Activated T-cell treated with anti-CD3 and anti-CD28 coated beads, Interleukin-2, amount 50 U/mL, for 72 hours (primary cell): Measurements from ENCODE around the gene LRP1B. TPM values are rescaled to one million over a fixed set of nuclear protein-coding genes. Genes with fewer than 3 reads are reported as not detected.

Experiments used
- ATAC-seq, 2 donors: fragments of 150-1000 bp; cut with Tn5 transposase; replicated peaks in 1 of 2; 2 replicates each; pipeline ENCODE4 v1.10.0; 2021; ENCODE audit warnings: moderate library complexity in 2 of 2, mild to moderate bottlenecking in 1 of 2
- DNase-seq, 2 donors: peaks; one replicate each; pipeline ENCODE4 v3.0.0; 2021 to 2022; ENCODE audit warnings: mixed read lengths in 1 of 2
- H3K27ac Mint-ChIP-seq: one replicate; pipeline ENCODE4 v1.8.0; 2022; ENCODE audit warnings: mild to moderate bottlenecking, moderate library complexity, mixed read lengths
- H3K27me3 Mint-ChIP-seq: one replicate; pipeline ENCODE4 v1.8.0; 2022; ENCODE audit warnings: low read depth, mixed read lengths
- H3K36me3 Mint-ChIP-seq, 2 donors: one replicate each; pipeline ENCODE4 v1.8.0; 2022; ENCODE audit warnings: mixed read lengths in 2 of 2, mild to moderate bottlenecking in 1 of 2; ENCODE audit not compliant: insufficient read depth in 2 of 2
- H3K4me1 Mint-ChIP-seq: one replicate; pipeline ENCODE4 v1.8.0; 2022; ENCODE audit warnings: low read depth, mixed read lengths
- H3K4me3 Mint-ChIP-seq, 2 donors: one replicate each; pipeline ENCODE4 v1.8.0; 2022; ENCODE audit warnings: mild to moderate bottlenecking in 2 of 2, mixed read lengths in 2 of 2, moderate library complexity in 2 of 2
- H3K9me3 Mint-ChIP-seq, 2 donors: one replicate each; pipeline ENCODE4 v1.8.0; 2022; ENCODE audit warnings: mixed read lengths in 2 of 2
- total RNA-seq, 2 donors: library from RNA; stranded (reverse); gene quantifications; one replicate each; pipeline ENCODE4 v1.2.3, GENCODE V29; 2022

Gene LRP1B
- total RNA-seq, 2 donors from 2014 or later = not detected

- Mint-ChIP-seq H3K4me3 (no peak overlapping the region), H3K27me3 (no peaks in the 10 kb centered on the region), H3K36me3 (peaks cover 2 to 4% of the 10 kb centered on the region in 2 donors), H3K9me3 (peaks cover 15 to 24% of the 10 kb centered on the region in 2 donors), H3K27ac (no peak overlapping the region), H3K4me1 (no peaks in the 10 kb centered on the region)
- ATAC-seq = no peak
- DNase-seq = no peak
These were observed 1503.7 kb downstream of the LRP1B start for GRCh38 chr2:140627136-140627535.

DNA sequence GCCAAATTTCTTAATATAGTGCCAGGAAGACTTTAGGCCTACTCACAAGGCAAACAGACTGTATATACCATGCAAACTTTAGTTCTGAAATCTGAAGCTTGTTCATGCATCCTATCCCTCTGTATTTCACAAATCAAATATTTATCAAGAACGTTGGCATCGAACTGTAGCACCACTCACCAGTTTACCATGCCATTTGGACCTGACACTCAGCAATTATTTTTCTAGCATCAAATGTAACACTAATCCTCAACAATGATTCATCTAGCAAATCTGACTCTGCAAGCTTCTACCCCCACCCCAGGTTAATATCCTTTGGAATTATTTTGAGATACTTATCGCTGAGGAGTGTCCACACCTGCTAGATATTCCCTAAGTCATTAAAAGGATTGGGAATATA, 1506.6 kb downstream of the LRP1B start:
- H3K36me3 Mint-ChIP-seq = peaks cover 2% of the 10 kb centered on the region in 2 donors
- H3K9me3 Mint-ChIP-seq = peaks cover 13 to 17% of the 10 kb centered on the region in 2 donors
- no peak overlapping the region for H3K27ac Mint-ChIP-seq
- H3K4me3 Mint-ChIP-seq = no peak overlapping the region
- no peaks in the 10 kb centered on the region for H3K27me3 Mint-ChIP-seq
- H3K4me1 Mint-ChIP-seq = no peaks in the 10 kb centered on the region
- no peak for DNase-seq
- no peak for ATAC-seq

DNA sequence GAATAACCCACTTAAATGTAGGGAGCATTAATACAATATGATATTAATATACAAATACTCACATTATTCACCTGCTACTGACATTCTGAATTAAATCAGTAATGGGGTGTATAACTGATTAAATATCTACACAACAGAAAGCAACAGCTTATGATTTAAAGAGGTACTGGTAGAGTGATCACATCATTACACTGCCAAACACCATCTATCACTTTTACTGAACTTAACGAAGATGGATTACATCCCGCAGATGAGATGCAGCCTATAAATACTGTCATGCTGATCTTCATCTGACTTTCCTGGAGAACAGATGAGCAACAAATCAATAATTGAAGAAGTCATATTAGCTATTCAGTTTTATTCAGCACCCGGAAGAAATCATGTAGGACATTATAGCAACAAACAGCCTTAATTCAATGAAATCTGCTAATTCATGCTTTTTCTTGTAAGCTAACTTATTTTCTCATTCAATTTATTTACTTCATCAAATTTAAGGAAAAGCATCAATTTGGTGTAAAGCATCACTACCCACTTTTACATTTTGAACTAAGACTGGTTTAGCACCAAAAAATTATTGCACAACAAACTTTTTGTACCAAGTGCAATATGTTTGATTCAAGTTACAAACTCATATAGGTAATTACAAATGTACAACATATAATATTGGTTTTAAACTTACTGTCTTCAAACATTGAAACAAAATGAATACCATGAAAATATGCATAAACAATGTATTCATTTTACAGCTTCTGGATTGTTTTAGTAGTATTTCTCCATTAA, 1509.0 kb downstream of the LRP1B start:
- no peaks in the 10 kb centered on the region for H3K36me3 Mint-ChIP-seq
- no peak overlapping the region for H3K27ac Mint-ChIP-seq
- no peaks in the 10 kb centered on the region for H3K27me3 Mint-ChIP-seq
- ATAC-seq (no peak), DNase-seq (no peak)
- H3K4me3 Mint-ChIP-seq = no peak overlapping the region
- H3K9me3 Mint-ChIP-seq = peaks cover 10 to 18% of the 10 kb centered on the region in 2 donors
- no peaks in the 10 kb centered on the region for H3K4me1 Mint-ChIP-seq

DNA sequence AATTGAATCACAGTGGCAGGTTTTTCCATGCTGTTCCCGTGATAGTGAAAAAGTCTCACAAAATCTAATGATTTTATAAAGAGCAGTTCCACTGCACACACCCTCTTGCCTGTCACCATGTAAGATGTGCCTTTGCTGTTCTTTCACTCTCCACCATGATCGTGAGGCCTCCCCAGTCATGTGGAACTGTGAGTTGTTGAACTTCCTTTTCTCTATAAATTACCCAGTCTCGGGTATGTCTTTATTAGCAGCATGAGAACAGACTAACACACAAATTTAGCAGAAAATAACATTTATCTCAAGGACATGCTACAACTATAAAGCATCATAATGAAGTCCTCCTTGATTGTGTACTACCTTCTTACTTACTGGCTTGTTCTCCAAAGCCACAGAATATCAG, 1526.0 kb downstream of the LRP1B start:
- H3K27me3 Mint-ChIP-seq = no peaks in the 10 kb centered on the region
- H3K4me1 Mint-ChIP-seq = no peaks in the 10 kb centered on the region
- peaks cover 0 to 1% of the 10 kb centered on the region in 2 donors for H3K36me3 Mint-ChIP-seq
- no peak overlapping the region for H3K4me3 Mint-ChIP-seq
- H3K9me3 Mint-ChIP-seq = peaks cover 0 to 11% of the 10 kb centered on the region in 2 donors
- no peak for DNase-seq
- ATAC-seq = no peak
- no peak overlapping the region for H3K27ac Mint-ChIP-seq

DNA sequence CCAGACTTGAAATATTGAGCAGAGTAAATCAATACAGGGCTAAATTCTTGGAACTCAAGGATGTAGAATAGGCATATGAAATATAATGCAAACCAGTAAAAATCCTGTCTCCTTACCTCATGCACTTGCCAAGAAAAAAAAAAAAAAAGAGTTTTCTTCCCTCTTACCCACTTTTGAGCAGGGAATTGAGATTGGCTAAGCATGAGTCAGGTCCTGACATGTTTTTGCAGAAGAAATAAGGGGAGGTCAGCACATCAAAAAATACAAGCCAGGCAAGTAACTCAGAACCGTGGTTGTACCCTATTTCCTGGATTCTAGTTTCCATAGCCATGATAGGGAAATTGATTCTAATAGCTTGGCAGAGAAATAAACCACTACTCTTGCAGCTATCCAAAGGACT, 1526.7 kb downstream of the LRP1B start:
- Mint-ChIP-seq H3K4me1 (no peaks in the 10 kb centered on the region), H3K27ac (no peak overlapping the region), H3K27me3 (no peaks in the 10 kb centered on the region), H3K36me3 (peaks cover 0 to 1% of the 10 kb centered on the region in 2 donors), H3K4me3 (no peak overlapping the region), H3K9me3 (peaks cover 0 to 9% of the 10 kb centered on the region in 2 donors)
- ATAC-seq (no peak), DNase-seq (no peak)

DNA sequence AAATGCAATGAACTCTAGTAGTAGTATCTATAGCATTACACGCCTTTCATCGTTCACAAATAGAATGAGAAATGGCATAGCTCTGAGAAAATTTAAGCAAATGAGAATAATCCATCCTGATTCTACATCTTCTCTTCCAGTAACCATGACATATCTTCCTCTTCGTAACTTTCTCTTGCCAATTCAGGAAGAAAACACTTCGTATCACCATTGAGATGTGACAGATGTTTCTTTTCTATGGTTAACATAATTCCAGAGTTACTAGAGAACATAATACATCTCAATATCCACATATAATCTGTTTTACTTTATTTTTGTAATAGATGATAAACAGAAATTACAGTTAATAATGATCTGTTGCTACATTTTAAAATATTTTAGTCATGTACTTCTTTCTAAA, 1527.4 kb downstream of the LRP1B start:
- Mint-ChIP-seq H3K27me3 (no peaks in the 10 kb centered on the region), H3K9me3 (peaks cover 0 to 9% of the 10 kb centered on the region in 2 donors), H3K4me1 (no peaks in the 10 kb centered on the region), H3K4me3 (no peak overlapping the region), H3K27ac (no peak overlapping the region), H3K36me3 (peaks cover 0 to 1% of the 10 kb centered on the region in 2 donors)
- ATAC-seq (no peak), DNase-seq (no peak)

GRCh38 chr2:140601801-140602200, 1529.0 kb downstream of the LRP1B start:
- no peak overlapping the region for H3K27ac Mint-ChIP-seq
- no peak for ATAC-seq
- H3K4me3 Mint-ChIP-seq = no peak overlapping the region
- H3K9me3 Mint-ChIP-seq = peaks cover 0 to 11% of the 10 kb centered on the region in 2 donors
- no peaks in the 10 kb centered on the region for H3K4me1 Mint-ChIP-seq
- no peaks in the 10 kb centered on the region for H3K27me3 Mint-ChIP-seq
- no peak for DNase-seq
- peaks cover 0 to 1% of the 10 kb centered on the region in 2 donors for H3K36me3 Mint-ChIP-seq

DNA sequence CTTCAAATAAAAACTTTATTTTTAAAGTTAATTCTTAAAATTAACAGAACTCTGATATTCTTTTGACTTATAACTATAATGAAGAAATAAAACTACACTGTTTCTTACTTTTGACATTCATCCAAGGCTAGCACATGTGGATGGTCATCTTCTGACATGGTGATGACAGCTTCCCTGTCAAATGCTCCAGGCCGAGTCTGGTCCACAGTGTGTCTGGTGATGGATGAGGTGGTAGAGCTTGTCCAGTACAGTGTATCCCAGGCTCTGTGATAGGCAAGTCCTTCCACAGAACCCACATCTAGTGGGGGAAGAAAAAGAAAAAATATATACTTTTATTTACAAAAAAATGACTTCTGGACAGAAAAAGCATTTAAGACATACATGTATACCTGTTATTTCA, 1529.5 kb downstream of the LRP1B start:
- Mint-ChIP-seq H3K36me3 (peaks cover 0 to 1% of the 10 kb centered on the region in 2 donors), H3K27ac (no peak overlapping the region)

DNA sequence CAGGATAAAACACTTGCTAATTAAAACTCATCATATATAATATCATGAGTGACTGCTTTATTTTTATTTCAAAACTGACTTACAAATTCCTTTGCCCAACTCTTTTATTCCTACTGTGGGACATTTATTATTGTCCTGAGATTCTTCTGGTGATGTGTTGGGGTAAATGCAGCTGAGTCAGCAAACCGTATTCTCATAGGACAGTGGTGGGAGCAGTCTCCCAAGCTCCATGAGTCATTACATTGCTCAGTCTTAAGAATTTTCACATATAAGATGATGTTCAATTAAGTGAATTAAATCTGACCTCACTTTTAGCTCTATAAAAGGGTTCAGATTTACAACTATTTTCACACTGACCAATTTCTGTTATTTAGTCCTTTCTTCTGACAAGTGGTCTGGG, 1530.7 kb downstream of the LRP1B start:
- Mint-ChIP-seq H3K27me3 (no peaks in the 10 kb centered on the region), H3K4me1 (no peaks in the 10 kb centered on the region), H3K27ac (no peak overlapping the region), H3K4me3 (no peak overlapping the region), H3K36me3 (no peaks in the 10 kb centered on the region), H3K9me3 (peaks cover 0 to 7% of the 10 kb centered on the region in 2 donors)
- no peak for ATAC-seq
- no peak for DNase-seq

More for the DNA sequence above, 1529.5 kb downstream of the LRP1B start:
- ATAC-seq (no peak), DNase-seq (no peak)
- Mint-ChIP-seq H3K27me3 (no peaks in the 10 kb centered on the region), H3K4me3 (no peak overlapping the region), H3K4me1 (no peaks in the 10 kb centered on the region), H3K9me3 (peaks cover 0 to 11% of the 10 kb centered on the region in 2 donors)

DNA sequence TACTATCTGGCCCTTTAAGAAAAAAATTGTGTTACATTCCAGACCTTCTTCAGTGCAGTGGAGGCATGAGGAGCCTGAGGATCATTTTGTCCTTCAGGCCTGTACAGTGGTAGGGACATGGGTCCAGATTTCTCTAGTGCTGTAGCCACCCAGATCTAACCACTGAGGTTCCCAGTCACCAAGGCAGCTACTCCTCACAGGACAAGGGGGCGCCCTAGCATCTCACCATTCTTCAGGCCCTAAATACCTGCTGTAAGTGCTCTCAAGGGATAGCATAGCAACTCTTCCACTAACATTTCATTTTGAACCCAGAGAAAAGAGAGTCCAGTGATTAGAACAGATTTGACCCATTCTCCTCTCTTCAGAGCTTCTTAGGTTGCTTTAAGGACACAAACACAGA, 1533.0 kb downstream of the LRP1B start:
- Mint-ChIP-seq H3K9me3 (peaks cover 2 to 4% of the 10 kb centered on the region in 2 donors), H3K4me3 (no peak overlapping the region), H3K36me3 (no peaks in the 10 kb centered on the region), H3K27me3 (no peaks in the 10 kb centered on the region), H3K4me1 (no peaks in the 10 kb centered on the region), H3K27ac (no peak overlapping the region)
- ATAC-seq = no peak
- no peak for DNase-seq

- DNase-seq (no peak), ATAC-seq (no peak)
- Mint-ChIP-seq H3K4me3 (no peak overlapping the region), H3K4me1 (no peaks in the 10 kb centered on the region), H3K27me3 (no peaks in the 10 kb centered on the region), H3K9me3 (peaks cover 2 to 4% of the 10 kb centered on the region in 2 donors), H3K36me3 (no peaks in the 10 kb centered on the region), H3K27ac (no peak overlapping the region)
These were observed 1533.6 kb downstream of the LRP1B start for GRCh38 chr2:140597205-140597604.

DNA sequence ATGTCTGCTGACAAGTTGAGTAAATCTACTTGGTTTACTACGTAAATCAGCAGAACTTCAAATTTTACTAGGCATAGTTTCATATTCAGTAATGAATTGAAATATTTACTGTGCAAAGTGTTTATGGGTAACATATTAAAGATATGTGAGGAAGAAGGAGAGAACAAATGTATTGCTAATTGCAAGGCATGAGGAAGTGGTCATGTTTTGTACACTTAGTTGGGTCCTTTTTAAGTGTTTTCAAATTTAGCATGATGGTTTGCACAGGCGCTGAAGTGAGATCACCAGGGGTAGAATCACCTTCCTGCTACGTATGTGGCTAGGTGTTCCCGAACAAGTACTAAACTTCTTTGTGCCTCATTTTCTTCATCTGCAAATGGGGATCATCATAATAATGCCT, 1534.4 kb downstream of the LRP1B start:
- H3K4me3 Mint-ChIP-seq = no peak overlapping the region
- no peak overlapping the region for H3K27ac Mint-ChIP-seq
- DNase-seq = no peak
- no peak for ATAC-seq
- H3K4me1 Mint-ChIP-seq = no peaks in the 10 kb centered on the region
- no peaks in the 10 kb centered on the region for H3K27me3 Mint-ChIP-seq
- peaks cover 2 to 4% of the 10 kb centered on the region in 2 donors for H3K9me3 Mint-ChIP-seq
- H3K36me3 Mint-ChIP-seq = no peaks in the 10 kb centered on the region

GRCh38 chr2:140595107-140595506, 1535.7 kb downstream of the LRP1B start:
- no peak overlapping the region for H3K4me3 Mint-ChIP-seq
- H3K36me3 Mint-ChIP-seq = no peaks in the 10 kb centered on the region
- H3K4me1 Mint-ChIP-seq = no peaks in the 10 kb centered on the region
- DNase-seq = no peak
- H3K27me3 Mint-ChIP-seq = no peaks in the 10 kb centered on the region
- no peak overlapping the region for H3K27ac Mint-ChIP-seq
- H3K9me3 Mint-ChIP-seq = peaks cover 2 to 4% of the 10 kb centered on the region in 2 donors
- ATAC-seq = no peak

DNA sequence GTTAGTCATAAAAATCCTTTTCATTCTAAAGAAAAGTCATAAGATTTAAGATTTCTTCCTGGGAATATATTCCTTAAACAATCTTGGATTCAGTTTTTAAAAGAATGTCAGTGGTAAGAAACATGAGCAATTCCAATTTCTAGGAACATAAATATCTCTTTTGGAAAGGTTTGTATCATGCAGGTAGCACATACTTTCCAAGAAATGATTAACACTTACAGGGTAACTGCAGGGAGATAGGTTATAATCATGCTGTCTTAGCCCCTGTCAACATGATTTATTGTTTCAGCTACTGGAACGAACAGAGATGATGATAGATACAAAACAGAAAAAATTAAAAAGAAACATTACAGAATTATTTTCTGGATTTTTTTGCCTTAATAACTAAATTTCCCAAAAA, 1537.7 kb downstream of the LRP1B start:
- DNase-seq (no peak), ATAC-seq (no peak)
- H3K27ac Mint-ChIP-seq = no peak overlapping the region
- no peak overlapping the region for H3K4me3 Mint-ChIP-seq
- H3K36me3 Mint-ChIP-seq = no peaks in the 10 kb centered on the region
- H3K4me1 Mint-ChIP-seq = no peaks in the 10 kb centered on the region
- peaks cover 4% of the 10 kb centered on the region in 2 donors for H3K9me3 Mint-ChIP-seq
- no peaks in the 10 kb centered on the region for H3K27me3 Mint-ChIP-seq
